Measurements from ENCODE around the gene CHMP2A.
"Not testable (repeated sequence)": the region's sequence is repeated elsewhere in the genome, so short reads cannot be mapped to it uniquely, and the experiment has no call there.

Gene CHMP2A

GRCh38 chr19:58545286-58546018 is 9.5 kb downstream of the CHMP2A start:
- no peak for DNase-seq (ENCODE audit: extremely low spot score)
- CTCF ChIA-PET, result interaction anchor here (2.2 to 2.3 kb wide), 2 partner anchors 9 to 31 kb away, joined by 9 to 12 read pairs; partner anchors contain the start of gene CHMP2A
- POLR2A ChIA-PET, result interaction anchor here (0.9 to 2.9 kb wide), 3 partner anchors 9 to 30 kb away, joined by 3 to 32 read pairs (median 3); partner anchors contain the start of gene CHMP2A
- TF ChIP-seq, protein P1, sequence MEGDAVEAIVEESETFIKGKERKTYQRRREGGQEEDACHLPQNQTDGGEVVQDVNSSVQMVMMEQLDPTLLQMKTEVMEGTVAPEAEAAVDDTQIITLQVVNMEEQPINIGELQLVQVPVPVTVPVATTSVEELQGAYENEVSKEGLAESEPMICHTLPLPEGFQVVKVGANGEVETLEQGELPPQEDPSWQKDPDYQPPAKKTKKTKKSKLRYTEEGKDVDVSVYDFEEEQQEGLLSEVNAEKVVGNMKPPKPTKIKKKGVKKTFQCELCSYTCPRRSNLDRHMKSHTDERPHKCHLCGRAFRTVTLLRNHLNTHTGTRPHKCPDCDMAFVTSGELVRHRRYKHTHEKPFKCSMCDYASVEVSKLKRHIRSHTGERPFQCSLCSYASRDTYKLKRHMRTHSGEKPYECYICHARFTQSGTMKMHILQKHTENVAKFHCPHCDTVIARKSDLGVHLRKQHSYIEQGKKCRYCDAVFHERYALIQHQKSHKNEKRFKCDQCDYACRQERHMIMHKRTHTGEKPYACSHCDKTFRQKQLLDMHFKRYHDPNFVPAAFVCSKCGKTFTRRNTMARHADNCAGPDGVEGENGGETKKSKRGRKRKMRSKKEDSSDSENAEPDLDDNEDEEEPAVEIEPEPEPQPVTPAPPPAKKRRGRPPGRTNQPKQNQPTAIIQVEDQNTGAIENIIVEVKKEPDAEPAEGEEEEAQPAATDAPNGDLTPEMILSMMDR (IDR thresholded peaks at IDR 0.05; ENCODE audit: control extremely low read depth, extremely low read depth, low read depth, missing control alignments), result no peak

- TF ChIP-seq, protein P1 (IDR thresholded peaks at IDR 0.05; ENCODE audit: control extremely low read depth, extremely low read depth, low read depth, missing control alignments), result no peak
- peak; percentile 90 for DNase-seq (ENCODE audit: extremely low spot score)
- POLR2A ChIA-PET, result interaction anchor here (0.5 to 2.9 kb wide), 6 partner anchors 9 to 51 kb away, joined by 3 to 32 read pairs (median 4); partner anchors contain the start of gene CHMP2A
- CTCF ChIA-PET, result interaction anchor here (1.9 to 2.3 kb wide), 2 partner anchors 10 to 25 kb away, joined by 12 to 23 read pairs; partner anchors contain the start of genes CHMP2A and ZBTB45
These were observed 10.2 kb downstream of the CHMP2A start for GRCh38 chr19:58544591-58545285.

- DNase-seq (ENCODE audit: extremely low spot score), result peak; percentile 100
- POLR2A ChIA-PET, result interaction anchor here (0.5 to 2.9 kb wide), 7 partner anchors 10 to 240 kb away, joined by 3 to 32 read pairs (median 4); partner anchors contain the start of genes CHMP2A and ZBTB45
- TF ChIP-seq, protein P1 (IDR thresholded peaks at IDR 0.05; ENCODE audit: control extremely low read depth, extremely low read depth, low read depth, missing control alignments), result no peak
- CTCF ChIA-PET, result interaction anchor here (1.0 to 2.3 kb wide), 4 partner anchors 10 to 37 kb away, joined by 3 to 23 read pairs (median 9); partner anchors contain the start of genes CHMP2A and ZBTB45
These were observed 10.9 kb downstream of the CHMP2A start, which contains the start of gene TRIM28 for GRCh38 chr19:58543826-58544590. Gene TRIM28, plus strand, starts transcription at chr19:58544064. Its CDS starts 694 bp downstream, at chr19:58544758.

DNA sequence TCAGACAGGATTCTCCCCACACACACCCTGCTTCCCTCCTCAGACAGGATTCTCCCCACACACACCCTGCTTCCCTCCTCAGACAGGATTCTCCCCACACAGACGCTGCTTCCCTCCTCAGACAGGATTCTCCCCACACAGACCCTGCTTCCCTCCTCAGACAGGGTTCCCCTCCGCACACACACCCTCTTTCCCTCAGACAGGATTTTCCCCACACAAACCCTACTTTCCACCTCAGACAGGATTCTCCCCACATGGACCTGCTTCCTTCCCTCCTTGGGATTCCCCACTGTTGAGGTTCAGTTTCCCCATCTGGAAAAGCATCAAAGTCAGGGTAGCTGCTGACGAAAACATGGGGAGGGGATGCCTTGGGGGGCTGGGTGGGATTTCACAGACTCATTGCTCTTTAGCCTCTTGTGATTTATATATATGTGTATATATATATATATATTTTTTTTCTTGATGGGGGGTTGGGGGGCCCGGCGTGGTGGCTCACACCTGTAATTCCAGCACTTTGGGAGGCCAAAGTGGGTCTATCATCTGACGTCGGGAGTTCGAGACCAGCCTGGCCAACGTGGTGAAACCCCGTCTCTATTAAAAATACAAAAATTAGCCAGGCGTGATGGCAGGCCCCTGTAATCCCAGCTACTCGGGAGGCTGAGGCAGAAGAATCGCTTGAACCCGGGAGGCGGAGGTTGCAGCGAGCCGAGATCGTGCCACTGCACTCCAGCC is 12.1 kb downstream of the CHMP2A start:
- ChIA-PET POLR2A (interaction anchor here (0.8 kb wide), 1 partner anchor 239 kb away, joined by 4 read pairs; no protein-coding TSS in a partner anchor), CTCF (interaction anchor here (1.1 to 1.9 kb wide), 2 partner anchors 23 to 29 kb away, joined by 6 to 23 read pairs; partner anchors contain the start of gene ZBTB45)

DNA sequence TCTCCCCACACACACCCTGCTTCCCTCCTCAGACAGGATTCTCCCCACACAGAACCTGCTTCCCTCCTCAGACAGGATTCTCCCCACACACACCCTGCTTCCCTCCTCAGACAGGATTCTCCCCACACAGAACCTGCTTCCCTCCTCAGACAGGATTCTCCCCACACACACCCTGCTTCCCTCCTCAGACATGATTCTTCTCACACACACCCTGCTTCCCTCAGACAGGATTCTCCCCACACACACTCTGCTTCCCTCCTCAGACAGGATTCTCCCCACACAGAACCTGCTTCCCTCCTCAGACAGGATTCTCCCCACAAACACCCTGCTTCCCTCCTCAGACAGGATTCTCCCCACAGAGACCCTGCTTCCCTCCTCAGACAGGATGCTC is 15.7 kb downstream of the CHMP2A start:
- POLR2A ChIA-PET; CTCF ChIA-PET; DNase-seq (ENCODE audit: extremely low spot score): not testable (repeated sequence)

More for the DNA sequence above, 12.1 kb downstream of the CHMP2A start:
- not testable (repeated sequence) for DNase-seq (ENCODE audit: extremely low spot score)

GRCh38 chr19:58538257-58539168 is 16.4 kb downstream of the CHMP2A start:
- CTCF ChIA-PET, result interaction anchor here (1.2 kb wide), 1 partner anchor 20 kb away, joined by 3 read pairs; no protein-coding TSS in a partner anchor
- TF ChIP-seq, protein P1 (IDR thresholded peaks at IDR 0.05; ENCODE audit: control extremely low read depth, extremely low read depth, low read depth, missing control alignments), result no peak
- POLR2A ChIA-PET, result no interaction called here
- peak; percentile 39 for DNase-seq (ENCODE audit: extremely low spot score)
